WTC11 (cell line): ENCODE results near the gene DRC3. TPM values are rescaled to one million over a fixed set of nuclear protein-coding genes. Genes with fewer than 3 reads are reported as not detected.
"Not testable (repeated sequence)": the region's sequence is repeated elsewhere in the genome, so short reads cannot be mapped to it uniquely, and the experiment has no call there.

Experiments
- ATAC-seq: fragments of 200-7000 bp; cut with Tn5 transposase; 2 replicates; pipeline ENCODE4 v1.10.0; 2021; ENCODE audit warnings: mild to moderate bottlenecking, moderate library complexity
- CTCF ChIA-PET: fragments of 300-600 bp; sonication (Branson Sonifier 250); formaldehyde crosslinking; loops from one replicate; lab custom pipeline; 2021; ENCODE audit warnings: antibody characterized with exemption; lab: Charles Lee
- POLR2A ChIA-PET: fragments of 350-600 bp; sonication (Branson Sonifier 250); formaldehyde crosslinking; loops from one replicate; lab custom pipeline; 2021; ENCODE audit warnings: antibody characterized with exemption; lab: Charles Lee
- DNase-seq: peaks from one replicate; pipeline ENCODE4 v3.0.0; 2021; ENCODE audit warnings: low spot score
- H3K27ac Mint-ChIP-seq: 2 replicates; pipeline ENCODE4 v1.8.0; 2021; ENCODE audit warnings: mixed read lengths
- H3K27me3 Mint-ChIP-seq: 2 replicates; pipeline ENCODE4 v1.8.0; 2021; ENCODE audit warnings: low read depth, mild to moderate bottlenecking, moderate library complexity, mixed read lengths
- H3K36me3 Mint-ChIP-seq: 2 replicates; pipeline ENCODE4 v1.8.0; 2021; ENCODE audit warnings: mixed read lengths
- H3K4me1 Mint-ChIP-seq: 2 replicates; pipeline ENCODE4 v1.8.0; 2022; ENCODE audit warnings: mixed read lengths
- H3K4me3 Mint-ChIP-seq: 2 replicates; pipeline ENCODE4 v1.8.0; 2021; ENCODE audit warnings: mild to moderate bottlenecking, moderate library complexity, mixed read lengths
- H3K9me3 Mint-ChIP-seq: 2 replicates; pipeline ENCODE4 v1.8.0; 2021; ENCODE audit warnings: mixed read lengths
- ATF3 ChIP-seq: sonication (generic); formaldehyde crosslinking; conservative IDR thresholded peaks from 2 replicates; pipeline ENCODE4 v1.8.1; 2022; ENCODE audit warnings: mild to moderate bottlenecking, missing genetic modification reagents
- CTCF ChIP-seq: fragments of 200-600 bp; IDR thresholded peaks from 2 replicates; pipeline ENCODE4 v1.8.0; 2022; ENCODE audit warnings: antibody characterized with exemption
- ETV6 ChIP-seq: sonication (generic); formaldehyde crosslinking; IDR thresholded peaks from 2 replicates; pipeline ENCODE4 v1.8.1; 2022; ENCODE audit warnings: mild to moderate bottlenecking, missing genetic modification reagents
- FOXP1 ChIP-seq: sonication (generic); formaldehyde crosslinking; IDR thresholded peaks from 2 replicates; pipeline ENCODE4 v1.8.0; 2022; ENCODE audit warnings: missing genetic modification reagents, mild to moderate bottlenecking, moderate library complexity, borderline replicate concordance
- FOXP4 ChIP-seq: sonication (generic); formaldehyde crosslinking; IDR thresholded peaks from 2 replicates; pipeline ENCODE4 v1.8.0; 2022; ENCODE audit warnings: mild to moderate bottlenecking, missing genetic modification reagents
- GABPB1 ChIP-seq: sonication (generic); formaldehyde crosslinking; IDR thresholded peaks from 2 replicates; pipeline ENCODE4 v1.8.1; 2023; ENCODE audit warnings: mild to moderate bottlenecking, missing genetic modification reagents
- KAT7 ChIP-seq: sonication (generic); formaldehyde crosslinking; IDR thresholded peaks from 2 replicates; pipeline ENCODE4 v1.8.1; 2023; ENCODE audit warnings: missing genetic modification reagents, mild to moderate bottlenecking, borderline replicate concordance
- MAX ChIP-seq: sonication (generic); formaldehyde crosslinking; IDR thresholded peaks from 2 replicates; pipeline ENCODE4 v1.8.0; 2022; ENCODE audit warnings: mild to moderate bottlenecking, missing genetic modification reagents
- NR1H2 ChIP-seq: sonication (generic); formaldehyde crosslinking; IDR thresholded peaks from 2 replicates; pipeline ENCODE4 v1.9.0; 2021; ENCODE audit warnings: mild to moderate bottlenecking, moderate library complexity, missing genetic modification reagents
- PRDM15 ChIP-seq: sonication (generic); formaldehyde crosslinking; IDR thresholded peaks from 2 replicates; pipeline ENCODE4 v1.8.0; 2022; ENCODE audit warnings: missing genetic modification reagents
- RORB ChIP-seq: fragments of 250-450 bp; sonication (Bioruptor Pico); IDR thresholded peaks from 2 replicates; pipeline ENCODE4 v1.9.0; 2021; ENCODE audit warnings: mild to moderate bottlenecking
- SP1 ChIP-seq: sonication (generic); formaldehyde crosslinking; conservative IDR thresholded peaks from 2 replicates; pipeline ENCODE4 v1.8.1; 2022; ENCODE audit warnings: missing genetic modification reagents
- ZNF138 ChIP-seq: sonication (generic); formaldehyde crosslinking; conservative IDR thresholded peaks from 2 replicates; pipeline ENCODE4 v1.8.1; 2022; ENCODE audit warnings: mild to moderate bottlenecking, moderate library complexity, missing genetic modification reagents
- ZNF317 ChIP-seq: sonication (generic); formaldehyde crosslinking; IDR thresholded peaks from 2 replicates; pipeline ENCODE4 v1.8.1; 2023; ENCODE audit warnings: low read depth, mild to moderate bottlenecking, moderate library complexity, missing genetic modification reagents, borderline replicate concordance
- ZNF532 ChIP-seq: fragments of 250-450 bp; sonication (Bioruptor Pico); IDR thresholded peaks from 2 replicates; pipeline ENCODE4 v1.9.0; 2021; ENCODE audit warnings: mild to moderate bottlenecking, borderline replicate concordance
- ZSCAN18 ChIP-seq: fragments of 250-450 bp; sonication (Bioruptor Pico); IDR thresholded peaks from 2 replicates; pipeline ENCODE4 v2.1.2; 2022; ENCODE audit warnings: mild to moderate bottlenecking, moderate library complexity
- total RNA-seq: library from RNA; stranded (reverse); gene quantifications from 3 replicates; pipeline ENCODE4 v1.2.3, GENCODE V29; 2021

DRC3 gene
- total RNA-seq, 1 experiment from 2014 or later = 0.42 TPM

GRCh38 chr17:17994271-17995069, 21.8 kb downstream of the DRC3 start (continued):
- TF ChIP-seq ZNF532 = no peak
- TF ChIP-seq GABPB1 (CRISPR knock-in tag) = no peak
- no peak for TF ChIP-seq SP1 (CRISPR knock-in tag)
- TF ChIP-seq RORB (CRISPR knock-in tag) = no peak
- no peak for TF ChIP-seq ATF3
- 0 out of 2 replicates have a peak, but pooled peaks have one; percentile 44 for TF ChIP-seq MAX (CRISPR knock-in tag)
- TF ChIP-seq ZNF317 = no peak
- peak; percentile 16; the same call in 1 of the 2 replicates for TF ChIP-seq ETV6 (CRISPR knock-in tag)
- no peak for TF ChIP-seq PRDM15 (CRISPR knock-in tag)
- TF ChIP-seq CTCF = peak; percentile 42; the same call in 1 of the 2 replicates
- no peak for TF ChIP-seq NR1H2 (CRISPR knock-in tag)
- TF ChIP-seq ZNF138 = no peak
- TF ChIP-seq FOXP1 (CRISPR knock-in tag) = no peak
- TF ChIP-seq KAT7 (CRISPR knock-in tag) = no peak
- no peak for TF ChIP-seq FOXP4 (CRISPR knock-in tag)
- no peak for TF ChIP-seq ZSCAN18 (CRISPR knock-in tag)
- TF ChIP-seq, all 79 proteins: peak for 3

GRCh38 chr17:17995887-17996286, 23.2 kb downstream of the DRC3 start:
- H3K9me3 Mint-ChIP-seq, H3K4me1 Mint-ChIP-seq, POLR2A ChIA-PET, ATAC-seq, H3K27me3 Mint-ChIP-seq, DNase-seq, H3K36me3 Mint-ChIP-seq, H3K27ac Mint-ChIP-seq, H3K4me3 Mint-ChIP-seq: not testable (repeated sequence)
- CTCF ChIA-PET = interaction anchor here (0.6 to 3.2 kb wide), 3 partner anchors 10 to 38 kb away, joined by 4 to 50 read pairs (median 32); no protein-coding TSS in a partner anchor
